HG03108 (cell line): ENCODE results near the gene FAM72A.
A peak's percentile ranks its signal among the peaks of the same experiment; 100 is the strongest.
"Not testable (repeated sequence)": the region's sequence is repeated elsewhere in the genome, so short reads cannot be mapped to it uniquely, and the experiment has no call there.

ENCODE experiments used
- ATAC-seq: cut with Tn5 transposase; IDR thresholded peaks from one replicate; pipeline ENCODE4 v1.9.1; 2021; ENCODE audit warnings: moderate library complexity; ENCODE audit not compliant: unreplicated experiment

FAM72A gene

DNA sequence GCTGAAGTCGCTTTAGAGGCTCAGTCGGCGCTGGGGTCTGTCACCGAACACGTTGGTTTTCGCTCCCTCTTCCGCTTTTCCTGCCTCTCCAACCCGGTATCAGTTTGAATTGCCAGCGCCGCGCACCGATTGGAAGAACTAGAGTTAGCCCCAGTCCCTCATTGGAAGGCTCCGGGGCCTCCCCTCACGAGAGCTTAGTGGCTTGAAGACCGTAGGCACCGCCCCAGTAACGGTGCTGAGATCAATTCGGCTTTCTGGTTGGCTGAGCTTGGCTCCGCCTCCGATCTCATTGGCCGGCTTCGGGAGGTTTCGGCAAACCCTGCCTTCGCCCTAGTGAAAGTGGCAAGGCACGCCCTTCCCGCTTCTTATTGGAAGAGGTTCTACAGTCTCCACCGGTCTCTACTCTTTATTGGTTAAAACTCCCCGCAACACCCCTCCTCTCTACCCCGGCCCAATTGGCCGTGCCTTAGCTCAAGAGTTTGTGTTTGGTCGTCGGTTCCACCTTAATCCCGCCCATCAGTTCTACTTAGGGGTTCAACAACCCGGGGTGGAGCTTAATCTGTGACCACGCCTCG, at the start of gene FAM72A:
FAM72A (minus strand) TSS at position 51 of the 575 bp plus-strand sequence. CDS start 814 bp downstream, outside the sequence.
- ATAC-seq = peak; percentile 86

DNA sequence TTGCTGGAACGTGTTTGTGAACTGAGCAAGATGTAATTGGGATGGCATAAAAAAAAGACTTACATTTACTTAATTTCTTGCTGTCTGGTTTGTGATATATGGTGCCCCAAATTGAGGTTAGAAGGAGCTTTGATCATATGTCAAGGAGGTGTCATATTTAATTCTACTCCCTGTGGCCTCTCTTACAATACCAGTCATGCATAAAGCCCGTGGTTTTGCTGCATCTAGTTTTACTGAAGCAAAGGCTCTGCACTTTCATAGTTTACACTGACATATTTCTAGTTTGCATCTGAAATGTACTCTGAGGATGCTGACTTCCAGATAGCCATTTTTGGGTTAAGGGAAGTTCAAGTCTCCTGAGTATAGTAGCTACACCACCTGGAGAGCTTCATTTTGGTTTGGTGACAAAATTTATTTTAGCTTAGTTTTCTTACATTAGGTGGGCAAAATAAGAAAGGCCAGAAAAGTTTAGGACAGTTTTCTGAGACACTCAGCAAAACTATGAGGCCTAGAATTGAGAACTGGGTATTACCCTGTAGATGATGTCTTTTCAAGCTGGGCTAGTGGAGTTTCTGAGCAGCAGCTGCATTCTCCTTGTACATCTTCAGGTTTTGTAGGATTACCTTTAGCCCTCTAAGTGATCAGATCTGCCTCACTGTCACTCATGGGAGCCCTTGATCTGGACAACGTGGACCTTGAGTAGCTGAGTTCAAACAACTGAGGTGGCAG, 48.5 kb upstream of the FAM72A start:
- peak; percentile 56 for ATAC-seq

DNA sequence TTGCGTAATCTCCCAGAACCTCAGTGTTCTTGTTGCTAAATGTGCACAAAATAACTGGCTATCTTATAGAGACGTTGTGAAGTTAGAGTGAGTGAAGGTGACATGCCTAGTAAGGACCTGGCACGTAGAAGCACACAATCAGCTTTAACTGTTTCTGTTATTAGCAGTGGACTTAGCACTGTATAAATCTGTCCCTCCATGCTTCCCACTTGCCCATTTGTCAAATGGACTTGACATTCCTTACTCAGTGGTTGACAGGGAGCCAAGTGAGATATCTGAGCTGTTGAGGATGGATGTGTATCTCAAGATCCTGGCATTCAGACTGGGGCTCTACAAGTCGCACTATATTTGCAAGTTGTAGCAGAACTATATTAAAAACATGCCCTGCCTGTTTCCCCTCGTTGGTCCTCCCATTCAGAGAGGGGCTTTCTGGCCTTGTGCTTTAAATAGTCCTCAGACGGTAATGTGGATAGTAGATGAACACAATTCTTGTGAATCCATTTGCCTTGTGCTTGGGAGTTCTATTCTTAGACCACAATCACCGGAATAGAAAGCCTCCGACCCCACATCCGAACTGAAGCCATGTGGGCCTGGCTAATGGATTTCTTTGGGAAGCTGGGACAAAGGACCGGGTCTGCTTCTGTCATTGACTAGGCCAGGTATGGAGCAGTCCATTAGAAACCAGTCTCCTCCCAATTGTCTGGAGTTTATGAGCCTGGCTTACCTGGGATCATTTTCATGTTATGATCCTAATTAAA, 43.7 kb upstream of the FAM72A start:
- not testable (repeated sequence) for ATAC-seq

DNA sequence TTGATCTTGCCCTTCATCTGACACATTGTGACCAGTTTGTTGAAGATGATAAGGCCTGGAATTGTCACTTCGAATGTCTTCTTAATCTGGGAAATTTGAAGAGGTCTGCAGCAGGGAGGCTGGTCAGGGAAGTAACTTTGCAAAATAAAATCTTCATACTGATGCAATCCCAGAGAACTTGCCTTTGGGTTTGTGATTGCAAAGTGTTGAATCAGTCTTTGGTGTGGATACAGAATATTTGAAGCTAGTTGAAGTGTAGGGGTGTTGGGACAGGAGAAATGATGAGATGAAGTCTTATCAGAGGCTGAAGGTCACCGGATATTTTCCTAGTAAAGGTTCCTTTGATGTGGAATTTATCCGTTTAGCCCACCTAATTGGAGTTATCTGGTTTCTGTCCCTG, 42.8 kb upstream of the FAM72A start:
- not testable (repeated sequence) for ATAC-seq

DNA sequence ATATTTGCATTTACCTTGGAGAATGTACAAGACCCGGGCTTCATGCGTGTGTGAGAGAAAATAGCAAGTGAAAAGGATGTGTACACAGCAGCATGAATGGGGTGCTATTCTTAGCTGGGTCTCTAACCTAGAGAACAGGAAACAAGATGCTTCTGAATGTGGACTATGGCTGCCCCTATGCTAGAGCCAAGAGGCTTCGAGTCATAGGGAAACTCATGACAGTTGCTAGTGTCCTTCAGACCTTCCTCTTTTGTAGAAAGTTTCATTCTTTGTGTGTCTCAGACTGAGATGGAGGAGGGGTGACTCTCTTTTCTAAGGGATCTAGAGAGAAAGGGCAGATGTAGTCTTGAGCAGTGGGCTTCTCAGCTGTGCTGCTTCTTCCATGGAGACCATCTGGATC, 40.7 kb upstream of the FAM72A start:
- peak; percentile 99 for ATAC-seq

DNA sequence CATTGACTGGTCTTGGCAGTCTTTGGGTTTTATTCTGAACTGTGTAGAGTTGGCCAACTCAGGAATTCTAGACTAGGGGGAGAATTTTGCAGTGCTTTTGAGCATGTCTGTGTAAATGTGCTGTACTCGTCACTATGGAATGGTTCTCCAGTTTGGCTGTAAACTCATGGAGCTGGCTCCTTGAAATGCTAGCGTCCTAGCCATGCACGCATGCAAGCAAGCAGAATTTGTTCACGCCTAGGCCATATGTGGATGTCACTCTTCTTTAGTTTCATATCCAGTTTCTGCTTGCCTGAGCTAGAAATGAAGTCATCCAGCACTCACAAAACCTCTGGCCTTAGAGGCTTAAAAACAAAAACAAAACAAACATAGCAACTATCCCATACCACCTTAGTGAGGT, 37.6 kb upstream of the FAM72A start:
- not testable (repeated sequence) for ATAC-seq

DNA sequence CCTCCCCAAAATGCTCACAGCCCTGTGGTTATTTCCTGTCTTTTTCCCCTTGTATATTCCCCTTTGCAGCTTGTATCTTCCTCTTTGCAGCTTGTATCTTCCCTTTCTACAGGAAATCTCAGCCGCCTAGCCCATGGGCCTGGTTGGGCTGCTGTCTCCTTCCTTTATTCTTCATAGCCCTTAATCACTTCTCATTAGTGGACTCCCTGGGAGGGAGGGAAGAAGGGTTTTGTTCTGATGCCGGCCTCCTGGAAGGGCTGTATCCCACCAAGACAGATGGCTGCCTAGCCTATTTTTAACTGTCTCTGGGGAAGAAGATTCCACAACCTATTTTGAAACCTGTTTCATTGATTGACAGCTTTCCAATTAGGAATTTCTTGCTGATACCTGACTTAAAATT, 32.6 kb upstream of the FAM72A start:
- not testable (repeated sequence) for ATAC-seq

DNA sequence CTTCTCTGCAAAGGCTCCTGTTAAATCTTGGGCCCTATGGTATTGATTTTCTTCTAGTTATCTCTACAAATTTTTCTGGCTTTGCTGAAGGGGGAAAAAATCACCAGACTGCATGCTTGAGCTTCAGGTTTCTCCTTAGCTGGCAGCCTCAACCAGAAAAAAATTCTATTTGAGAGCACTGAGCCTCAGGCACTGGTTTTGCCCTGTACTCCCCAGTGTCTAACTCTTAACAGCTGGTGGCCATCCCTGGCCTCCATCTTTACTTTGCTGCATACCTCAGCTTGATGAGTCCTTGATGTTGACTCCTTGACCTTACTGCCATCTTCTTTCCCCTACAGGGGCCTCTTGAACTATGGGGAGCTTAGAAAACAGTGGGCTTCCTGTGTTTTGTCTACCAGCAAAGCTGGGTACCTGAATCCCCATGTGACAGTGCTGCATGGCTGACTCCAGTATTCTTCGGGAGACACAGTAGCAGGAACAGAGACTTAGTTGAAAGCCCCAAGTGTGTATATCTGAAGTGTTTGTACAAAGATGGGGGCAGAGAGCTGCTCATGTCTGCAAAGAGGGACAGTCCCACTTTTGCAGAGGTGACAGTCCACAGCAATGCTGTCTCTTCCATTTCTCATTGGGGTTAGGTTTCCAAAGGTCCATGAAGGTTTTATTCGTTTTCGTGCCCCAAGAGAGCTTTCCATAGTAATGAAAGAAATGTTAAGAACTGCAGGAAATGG, 31.7 kb upstream of the FAM72A start:
- ATAC-seq = not testable (repeated sequence)

DNA sequence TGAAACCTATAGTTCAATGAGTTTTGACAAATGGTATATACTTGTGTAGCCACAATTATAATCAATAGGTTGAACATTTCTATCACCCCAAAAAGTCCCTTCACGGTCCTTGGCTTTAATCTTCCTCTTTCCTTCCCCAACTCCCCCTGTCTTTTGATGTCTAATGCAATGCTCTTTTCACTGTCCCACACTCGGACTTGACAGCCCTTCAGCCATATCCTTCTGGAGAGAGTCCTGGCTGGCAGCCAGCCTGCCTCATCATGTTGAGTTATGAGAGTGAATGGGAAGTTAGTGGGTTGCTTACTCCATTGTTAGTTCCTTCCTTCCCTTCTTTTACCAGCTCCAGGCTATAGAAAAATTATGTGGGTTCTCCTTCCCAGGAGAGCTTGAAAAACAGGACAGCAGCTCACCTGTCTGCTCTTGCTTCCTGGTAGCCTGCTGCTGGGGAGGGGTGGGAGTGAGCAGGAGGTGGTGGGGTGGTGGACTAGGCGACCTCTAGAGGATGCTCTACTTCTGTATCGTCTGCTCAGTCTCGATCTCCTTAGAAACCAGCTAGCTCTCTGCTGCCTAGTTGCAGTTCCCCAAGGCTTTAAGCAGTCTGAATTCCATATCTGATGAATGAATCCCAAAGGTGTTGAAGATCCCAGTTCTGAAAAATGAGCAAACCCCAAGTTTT, 30.5 kb upstream of the FAM72A start:
- ATAC-seq = not testable (repeated sequence)

DNA sequence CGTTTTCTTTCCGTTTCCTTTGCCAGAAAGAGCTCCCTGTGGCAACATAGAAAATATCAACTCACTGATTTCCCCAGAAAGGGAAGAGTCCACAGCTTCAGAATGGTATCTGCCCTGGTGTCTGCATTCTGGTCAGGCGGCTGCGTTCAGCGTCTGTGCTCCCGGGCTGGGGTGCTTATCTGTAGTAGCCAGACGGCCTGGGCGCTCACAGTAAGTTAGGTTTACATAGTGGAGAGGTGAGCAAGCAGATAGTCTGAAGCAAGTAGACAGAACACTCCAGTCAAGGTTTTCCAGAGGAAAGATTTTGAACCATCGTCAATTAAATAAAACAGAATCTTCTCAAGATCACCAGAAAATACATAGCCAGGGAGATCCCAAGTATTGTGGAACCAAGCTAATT, 29.4 kb upstream of the FAM72A start:
- not testable (repeated sequence) for ATAC-seq

DNA sequence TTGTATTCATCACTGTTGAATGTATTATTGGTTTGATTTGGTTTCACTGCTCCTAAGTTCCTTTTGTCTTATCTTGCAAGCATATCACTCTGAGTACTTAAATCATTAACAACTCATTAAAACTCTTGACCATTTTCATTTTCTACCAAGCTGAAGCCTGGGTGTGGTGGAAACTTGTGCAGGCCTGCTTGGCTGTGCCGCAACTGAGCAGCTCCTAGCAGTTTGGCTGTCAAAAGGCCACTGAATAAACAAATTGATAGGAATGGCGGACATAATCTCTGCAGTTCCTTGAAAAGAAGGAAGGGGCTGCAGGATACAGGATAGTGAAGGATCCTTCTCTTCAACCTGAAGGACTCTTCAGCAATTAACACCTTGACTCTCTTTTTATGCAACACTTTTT, 26.6 kb upstream of the FAM72A start:
- ATAC-seq = not testable (repeated sequence)

DNA sequence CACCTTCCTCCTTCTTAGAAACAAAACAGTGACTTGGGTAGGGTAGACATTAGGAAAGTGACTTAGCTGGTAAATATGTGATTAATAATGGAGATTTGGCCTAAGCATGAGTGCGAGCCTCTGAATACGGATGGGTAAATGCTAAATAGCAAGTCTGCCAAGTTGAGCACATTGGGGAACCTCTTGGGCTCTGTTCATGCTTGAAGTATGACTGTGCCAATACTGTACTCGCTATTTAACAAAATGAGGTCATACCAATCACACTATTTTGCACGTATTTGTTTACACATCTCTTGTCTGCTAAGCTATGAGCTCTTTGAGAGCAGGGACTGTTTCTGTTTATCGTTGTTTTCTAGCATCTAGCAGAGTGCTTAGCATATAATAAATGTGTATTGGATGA, 24.2 kb upstream of the FAM72A start:
- ATAC-seq = not testable (repeated sequence)

DNA sequence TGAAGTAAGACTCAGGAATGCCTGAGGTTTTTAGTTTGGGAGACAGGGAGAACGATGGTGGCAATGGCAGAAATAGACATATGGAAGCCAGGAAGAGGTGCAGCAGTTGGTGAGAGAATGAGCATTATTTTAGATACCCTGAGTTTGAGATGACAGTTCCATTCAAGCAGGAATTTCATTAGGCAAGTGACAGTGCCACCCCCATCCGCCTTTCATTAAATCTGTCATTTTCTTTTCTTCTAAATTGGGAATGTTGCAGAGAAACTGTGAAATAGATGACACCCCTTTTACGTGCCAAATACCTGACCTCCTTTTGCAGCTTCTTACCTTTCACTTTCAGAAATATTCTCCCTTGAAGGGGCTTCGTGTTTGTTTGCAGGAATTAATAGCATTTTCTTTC, 22.7 kb upstream of the FAM72A start:
- not testable (repeated sequence) for ATAC-seq

DNA sequence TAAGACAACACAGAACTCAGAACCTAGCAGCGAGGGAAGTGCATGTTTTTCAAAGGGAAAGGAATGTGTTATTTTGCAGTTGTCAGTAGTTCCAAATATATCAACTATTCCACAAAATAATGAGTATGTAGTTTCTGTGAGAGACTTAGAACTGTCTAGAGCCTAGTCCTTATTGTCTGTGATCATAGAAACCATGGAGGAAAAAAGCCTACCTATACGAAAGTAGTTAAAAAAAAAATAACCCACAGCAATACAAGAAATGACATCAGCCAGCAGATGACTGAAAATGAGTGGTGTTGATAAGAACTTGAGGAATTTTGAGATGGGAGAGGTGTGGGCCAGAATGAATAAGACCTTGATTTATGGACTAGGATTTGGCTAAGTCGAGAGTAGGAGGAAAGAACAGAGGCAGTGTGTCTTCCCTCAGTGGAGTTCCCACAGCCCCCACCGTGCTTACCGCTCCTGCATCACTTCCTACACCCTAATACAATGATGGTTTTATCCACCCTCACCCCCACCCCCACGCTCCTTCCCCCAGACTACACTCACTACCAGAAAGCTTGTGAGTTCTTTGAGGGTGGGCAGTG, 21.6 kb upstream of the FAM72A start:
- not testable (repeated sequence) for ATAC-seq

DNA sequence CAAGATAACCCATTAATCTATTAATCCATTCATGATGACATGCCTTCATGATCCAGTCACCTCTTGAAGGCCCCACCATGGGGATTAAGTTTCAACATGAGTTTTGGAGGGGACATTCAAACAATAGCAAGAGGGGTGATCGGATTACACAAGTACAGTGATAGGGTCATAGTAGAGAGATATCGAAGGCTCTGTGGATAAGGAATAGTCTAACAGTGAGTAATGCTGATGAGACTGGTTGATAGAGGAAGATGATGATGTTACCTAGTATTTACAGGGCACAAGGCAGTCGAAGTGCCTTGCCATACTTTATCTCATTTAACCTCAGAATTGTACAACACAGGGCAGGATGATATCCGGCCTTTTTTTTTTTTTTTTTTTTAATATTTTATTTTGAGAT, 18.9 kb upstream of the FAM72A start:
- ATAC-seq = not testable (repeated sequence)

DNA sequence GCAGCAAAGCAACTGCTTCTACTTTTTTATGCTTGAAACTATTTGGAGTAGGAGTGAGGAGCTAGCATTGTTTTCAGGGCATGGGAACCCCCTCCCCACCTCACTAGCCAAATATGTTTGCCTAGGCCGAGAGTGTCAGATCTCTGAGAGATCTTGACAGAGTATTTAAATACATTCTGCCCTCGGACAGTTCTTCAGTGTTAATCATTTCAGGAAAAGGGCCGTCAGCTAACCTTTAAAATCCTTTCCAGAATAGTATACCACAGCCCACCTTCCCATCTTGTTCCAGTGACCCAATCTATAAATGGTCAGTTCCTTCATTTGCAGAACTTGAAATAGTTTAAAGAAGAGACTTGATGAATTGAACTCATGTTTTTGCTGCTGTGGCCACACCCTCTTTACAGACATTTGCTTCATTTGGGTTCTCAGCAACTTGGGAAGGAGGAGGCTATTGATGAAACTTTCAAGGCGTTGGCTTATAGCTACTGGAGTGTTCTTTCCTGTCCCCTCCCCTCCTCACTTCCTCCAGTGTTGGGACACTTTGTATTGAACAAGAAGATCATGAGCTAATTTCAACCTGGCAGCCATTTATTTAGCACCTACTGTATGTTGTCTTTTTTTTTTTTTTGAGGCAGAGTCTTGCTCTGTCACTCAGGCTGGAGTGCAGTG, 17.8 kb upstream of the FAM72A start:
- ATAC-seq = not testable (repeated sequence)

DNA sequence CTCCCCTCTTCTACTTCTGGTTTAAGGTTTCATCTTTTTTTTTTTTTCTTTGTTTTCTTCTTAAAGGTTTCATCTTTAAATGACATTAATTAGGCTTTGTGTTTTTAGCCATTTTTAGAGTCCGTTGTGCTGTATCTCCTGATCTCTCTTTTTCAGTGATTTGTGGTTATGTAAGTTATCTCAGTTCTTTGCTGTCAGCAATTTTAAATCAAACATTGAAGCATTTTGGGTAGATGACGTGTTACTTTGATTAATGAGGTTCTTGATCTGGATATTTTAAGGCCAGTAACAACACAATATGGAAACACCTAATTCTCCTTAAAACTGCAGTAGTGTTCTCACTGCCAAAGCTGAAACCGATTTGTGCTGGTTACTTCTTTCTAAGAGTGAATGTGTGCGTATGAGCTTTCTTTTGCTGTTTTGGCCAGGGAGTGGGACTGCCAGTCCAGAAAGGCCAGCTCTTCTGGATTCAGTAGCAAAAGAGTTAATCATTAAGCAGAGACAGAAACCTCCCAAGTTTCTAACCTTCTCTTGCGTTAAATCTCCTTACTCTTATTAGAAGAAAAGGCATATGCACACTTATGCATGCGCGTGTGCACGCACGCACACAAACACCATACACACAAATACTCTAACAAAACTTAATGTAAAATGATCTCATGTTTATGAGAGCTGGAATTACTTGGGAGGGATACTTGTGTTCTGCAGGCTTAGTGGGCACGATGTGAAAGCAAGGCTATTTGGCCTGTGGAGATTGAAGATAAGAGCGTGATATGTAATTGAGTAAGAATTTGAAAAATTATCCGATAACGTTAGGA, 17.1 kb upstream of the FAM72A start:
- not testable (repeated sequence) for ATAC-seq

DNA sequence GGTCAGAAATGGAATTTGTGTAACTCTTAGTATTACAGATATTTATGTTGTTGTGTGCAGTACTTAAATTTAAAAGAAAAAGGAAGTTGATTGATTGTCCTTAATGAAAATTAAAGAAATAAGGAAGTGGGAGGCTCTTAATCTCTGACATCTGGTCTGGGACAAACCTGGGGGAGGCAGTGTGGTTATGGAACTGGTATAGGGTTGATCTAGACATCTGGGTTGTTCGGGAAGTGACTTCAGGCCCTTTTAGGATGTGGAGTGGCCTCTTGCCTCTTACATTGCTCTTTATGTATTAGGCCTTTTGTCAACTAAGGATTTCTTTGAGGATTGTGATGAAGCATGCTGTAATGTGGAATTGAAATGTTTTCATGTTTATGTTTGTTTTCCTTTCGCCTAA, 16.1 kb upstream of the FAM72A start:
- ATAC-seq = not testable (repeated sequence)

DNA sequence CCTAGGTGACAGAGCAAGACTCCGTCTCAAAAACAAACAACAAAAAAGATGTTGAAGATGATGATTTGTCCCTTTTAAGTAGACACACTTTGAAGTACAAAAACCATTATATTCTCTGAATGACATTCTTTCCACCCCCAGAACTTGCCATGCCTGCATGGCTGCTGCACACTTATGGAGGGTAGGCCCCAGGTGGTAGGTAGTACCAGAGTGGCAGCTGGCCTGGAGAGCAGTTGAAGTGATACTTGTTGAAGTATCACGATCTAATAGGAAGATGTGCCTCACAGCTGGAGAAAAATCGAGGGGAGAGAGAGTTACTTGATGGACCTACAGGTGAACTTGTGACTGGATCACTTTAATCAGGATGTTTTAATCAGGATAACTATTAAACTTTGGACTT, 15.6 kb upstream of the FAM72A start:
- not testable (repeated sequence) for ATAC-seq
